Measurements from ENCODE around the gene LCA5L. TPM values are rescaled to one million over a fixed set of nuclear protein-coding genes. Genes with fewer than 3 reads are reported as not detected.

LCA5L gene
- total and polyA plus RNA-seq, 2 of the 13 experiments (the other 11 are each of a cell fraction or from before 2014, with no cell fraction given): 0.13 to 0.55 TPM

DNA sequence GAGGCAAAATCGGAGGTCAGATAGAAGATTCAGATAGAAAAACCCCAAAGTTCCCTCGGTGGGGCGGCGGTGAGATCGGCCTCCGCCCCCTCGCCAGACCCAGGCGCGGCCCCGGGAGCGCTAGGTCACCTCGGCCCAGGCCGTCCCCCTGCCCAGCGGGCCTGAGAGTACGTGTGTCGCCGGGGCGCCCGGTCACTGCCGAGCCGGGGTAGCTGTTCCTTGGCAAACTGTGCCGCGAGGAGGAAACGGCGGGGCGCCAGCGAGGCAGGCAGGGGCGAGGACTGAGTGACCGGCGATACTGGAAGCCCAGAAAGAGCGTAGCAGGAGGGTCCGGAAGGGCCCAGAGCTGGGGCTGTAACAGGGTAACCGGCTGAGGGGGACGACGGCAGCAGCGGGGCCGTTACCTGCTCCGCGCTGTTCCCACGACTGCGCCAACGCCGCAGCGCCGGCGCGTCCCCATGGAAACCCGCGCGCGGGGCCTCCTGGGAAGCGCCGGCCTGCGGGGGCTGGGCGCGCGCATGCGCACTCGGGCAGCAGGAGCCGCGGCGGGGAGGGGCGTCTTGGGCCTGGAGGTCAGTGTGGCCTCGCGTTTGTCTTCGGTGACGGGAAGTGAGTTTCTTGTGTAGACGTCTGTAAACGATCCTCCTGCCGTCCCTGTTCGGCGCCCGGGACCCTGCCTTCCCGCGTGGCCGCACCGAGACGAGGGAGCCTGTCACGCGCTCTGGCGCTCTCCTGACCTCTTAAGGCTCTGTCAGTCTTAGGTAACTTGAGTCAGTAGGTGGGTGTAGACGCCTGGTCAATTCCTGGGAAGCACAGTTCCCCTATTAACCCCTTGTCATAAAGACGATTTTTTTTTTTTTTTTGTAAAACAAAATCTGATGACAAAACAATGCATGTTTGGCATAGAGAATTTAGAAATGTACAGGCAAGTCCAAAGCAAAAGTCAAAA, at the start of gene LCA5L (continued):
- TF ChIP-seq ZNF407 (CRISPR knock-in tag; IDR thresholded peaks at IDR 0.05; ENCODE audit: not compliant biosample characterization) (peak; percentile 31), ZSCAN31 (CRISPR knock-in tag; IDR thresholded peaks at IDR 0.05; ENCODE audit: low read depth) (0 out of 2 replicates have a peak, but pooled peaks have one; percentile 18), POLR2A (IDR thresholded peaks at IDR 0.05; ENCODE audit: insufficient read depth in 1 of 2, low read depth in 2 of 2, low read length in 2 of 2) (peak; percentile 40 to 91; a peak in 2 of 4 replicates), SOX6 (IDR thresholded peaks at IDR 0.05) (no peak), SOX6 (CRISPR knock-in tag; IDR thresholded peaks at IDR 0.05) (peak; percentile 16; the same call in 1 of the 2 replicates), ESRRA (CRISPR knock-in tag; IDR thresholded peaks at IDR 0.05; ENCODE audit: low read depth) (0 out of 2 replicates have a peak, but pooled peaks have one; percentile 41), DR1 (CRISPR knock-in tag; IDR thresholded peaks at IDR 0.05) (peak; percentile 40; the same call in 1 of the 2 replicates), SMYD3 (CRISPR knock-in tag; IDR thresholded peaks at IDR 0.05) (no peak), STAG1 (CRISPR knock-in tag; IDR thresholded peaks at IDR 0.05) (peak; percentile 8; the same call in 1 of the 2 replicates), EP300 (IDR thresholded peaks at IDR 0.05; ENCODE audit: low read depth in 2 of 2, low read length in 2 of 2) (peak in 1 of 2 experiments; percentile 47; a peak in 1 of 4 replicates), EP300 (CRISPR knock-in tag; IDR thresholded peaks at IDR 0.05; ENCODE audit: borderline replicate concordance) (no peak), ZNF772 (CRISPR knock-in tag; IDR thresholded peaks at IDR 0.05) (0 out of 2 replicates have a peak, but pooled peaks have one; percentile 21), ZNF510 (CRISPR knock-in tag; IDR thresholded peaks at IDR 0.05; ENCODE audit: low read depth) (no peak), ZNF737 (CRISPR knock-in tag; IDR thresholded peaks at IDR 0.05; ENCODE audit: borderline replicate concordance) (0 out of 2 replicates have a peak, but pooled peaks have one; percentile 26), YEATS4 (CRISPR knock-in tag; IDR thresholded peaks at IDR 0.05; ENCODE audit: borderline replicate concordance) (peak; percentile 66; the same call in 1 of the 2 replicates), ZNF451 (CRISPR knock-in tag; IDR thresholded peaks at IDR 0.05) (0 out of 2 replicates have a peak, but pooled peaks have one; percentile 50), CBX5 (CRISPR knock-in tag; IDR thresholded peaks at IDR 0.05; ENCODE audit: borderline replicate concordance) (no peak), ZNF775 (CRISPR knock-in tag; IDR thresholded peaks at IDR 0.05; ENCODE audit: borderline replicate concordance) (no peak), REPIN1 (CRISPR knock-in tag; IDR thresholded peaks at IDR 0.05; ENCODE audit: borderline replicate concordance, low read depth) (peak; percentile 49; the same call in 1 of the 2 replicates)
- TF ChIP-seq, protein P1, sequence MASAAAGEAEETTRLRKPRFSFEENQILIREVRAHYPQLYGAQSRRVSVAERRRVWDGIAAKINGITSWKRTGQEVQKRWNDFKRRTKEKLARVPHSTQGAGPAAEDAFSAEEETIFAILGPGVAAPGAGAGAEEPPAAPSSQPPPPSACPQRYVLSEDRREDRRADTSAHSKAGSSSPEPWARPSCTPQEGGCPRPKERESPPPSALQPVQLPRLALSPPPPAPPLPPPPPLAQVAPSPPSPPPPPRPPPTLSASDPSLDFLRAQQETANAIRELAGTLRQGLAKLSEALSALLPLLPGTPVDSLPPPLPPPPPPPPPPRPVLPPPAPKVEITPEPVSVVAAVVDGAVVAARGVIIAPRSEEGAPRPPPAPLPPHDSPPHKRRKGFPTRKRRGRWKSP (CRISPR knock-in tag; IDR thresholded peaks at IDR 0.05): peak; percentile 99
